ENCODE data around the gene EXOSC10. TPM values are rescaled to one million over a fixed set of nuclear protein-coding genes. Genes with fewer than 3 reads are reported as not detected.

The EXOSC10 gene
- total and polyA plus RNA-seq, 2 donors (not counting 3 experiments of a cell fraction or from before 2014, with no cell fraction given): 74.9 to 103 TPM

DNA sequence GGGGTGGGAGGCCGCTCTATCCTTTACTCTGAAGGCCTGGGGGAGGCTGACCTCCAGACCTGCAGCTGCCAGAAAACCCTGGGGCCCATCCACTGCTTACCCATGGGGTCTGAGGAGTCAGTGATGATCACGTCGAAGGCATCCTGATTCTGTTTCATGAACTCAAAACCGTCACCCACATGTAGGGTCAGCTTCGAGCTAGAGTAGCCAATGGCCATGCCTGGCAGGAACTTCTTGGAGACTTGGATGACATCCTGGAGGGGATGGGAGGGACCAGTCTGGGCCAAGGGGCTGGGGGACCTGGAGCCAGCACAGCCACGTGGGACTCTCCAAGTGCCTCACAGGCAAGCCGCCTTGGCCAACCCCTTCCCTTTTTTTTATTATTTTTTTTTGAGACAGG, 43.2 kb downstream of the EXOSC10 start:
- Histone ChIP-seq H3K4me1 (ENCODE audit: control insufficient read depth, extremely low read depth, insufficient read depth, low read length) (peaks cover 13% of the 10 kb centered on the region), H3K27me3 (ENCODE audit: control insufficient read depth in 2 of 2, insufficient read depth in 2 of 2, low read length in 2 of 2) (no peaks in the 10 kb centered on the region), H3K79me2 (ENCODE audit: control insufficient read depth, insufficient read depth, low read length) (peaks cover 20% of the 10 kb centered on the region), H3K27ac (ENCODE audit: insufficient read depth, low read depth, low read length) (no peak overlapping the region), H3K4me3 (replicated peaks in 1 of 3; ENCODE audit: insufficient read depth in 1 of 3, low read depth in 1 of 3, low read length in 3 of 3) (no peak overlapping the region), H3K9me3 (replicated peaks; ENCODE audit: control insufficient read depth, insufficient read depth, low read length) (no peaks in the 10 kb centered on the region), H3K9ac (replicated peaks; ENCODE audit: extremely low read depth, insufficient read depth, low read length) (no peak overlapping the region), H3K36me3 (ENCODE audit: control insufficient read depth in 2 of 2, extremely low read depth in 1 of 2, insufficient read depth in 2 of 2, low read length in 2 of 2) (peaks cover 0 to 12% of the 10 kb centered on the region in 2 experiments), H4K20me1 (replicated peaks; ENCODE audit: control insufficient read depth, extremely low read depth, insufficient read depth, low read length) (no peaks in the 10 kb centered on the region), H3K9me1 (replicated peaks; ENCODE audit: control insufficient read depth, extremely low read depth, insufficient read depth, low read length) (no peaks in the 10 kb centered on the region), H3K4me2 (ENCODE audit: insufficient read depth, low read length) (no peak overlapping the region), H2AFZ (ENCODE audit: low read depth, low read length) (no peak overlapping the region)
- no peak for TF ChIP-seq POLR2A (IDR thresholded peaks at IDR 0.05; ENCODE audit: low read depth, low read length)
- no peak for TF ChIP-seq EZH2 (IDR thresholded peaks at IDR 0.05; ENCODE audit: borderline replicate concordance, low read depth, low read length, severe bottlenecking)
- no peak for TF ChIP-seq JUN (IDR thresholded peaks at IDR 0.05; ENCODE audit: borderline replicate concordance, insufficient read depth, insufficient read length, low read depth)
- TF ChIP-seq GATA2 (IDR thresholded peaks at IDR 0.05; ENCODE audit: insufficient read depth, insufficient read length, low read depth, low read length): no peak
- no peak for TF ChIP-seq FOS (IDR thresholded peaks at IDR 0.05; ENCODE audit: borderline replicate concordance, insufficient read depth, low read length)
- no peak for TF ChIP-seq POLR2AphosphoS5 (IDR thresholded peaks at IDR 0.05; ENCODE audit: insufficient read depth, low read depth, low read length)
- TF ChIP-seq CTCF (IDR thresholded peaks at IDR 0.05; ENCODE audit: extremely low read depth in 1 of 2, insufficient read depth in 1 of 2, low read depth in 1 of 2, low read length in 2 of 2): no peak
- no peak for TF ChIP-seq MYC (IDR thresholded peaks at IDR 0.05; ENCODE audit: low read depth, low read length)
- TF ChIP-seq, protein P1, sequence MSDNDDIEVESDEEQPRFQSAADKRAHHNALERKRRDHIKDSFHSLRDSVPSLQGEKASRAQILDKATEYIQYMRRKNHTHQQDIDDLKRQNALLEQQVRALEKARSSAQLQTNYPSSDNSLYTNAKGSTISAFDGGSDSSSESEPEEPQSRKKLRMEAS (IDR thresholded peaks at IDR 0.05; ENCODE audit: insufficient read depth, insufficient read length): no peak
- BruUV-seq (replicated peaks): no TSS peak
- intact Hi-C loops (cut with micrococcal nuclease) (no loop called here), dilution Hi-C loops (cut with MboI; ENCODE audit: extremely low pct_ligation_motif_present, low sequenced_read_pairs) (no loop called here)
- FAIRE-seq (no peak), DNase-seq (ENCODE audit: low read depth, low spot score) (no peak)
- CTCF ChIA-PET: interaction anchor here (3.1 kb wide), 1 partner anchor 19 kb away, joined by 21 read pairs; no protein-coding TSS in a partner anchor
- POLR2A ChIA-PET: no interaction called here
